ENCODE results near the gene DNAJC4. TPM values are rescaled to one million over a fixed set of nuclear protein-coding genes. Genes with fewer than 3 reads are reported as not detected.

Gene DNAJC4
- polyA plus RNA-seq, 1 donor (not counting 4 experiments of a cell fraction or from before 2014, with no cell fraction given) = 12.2 TPM

DNA sequence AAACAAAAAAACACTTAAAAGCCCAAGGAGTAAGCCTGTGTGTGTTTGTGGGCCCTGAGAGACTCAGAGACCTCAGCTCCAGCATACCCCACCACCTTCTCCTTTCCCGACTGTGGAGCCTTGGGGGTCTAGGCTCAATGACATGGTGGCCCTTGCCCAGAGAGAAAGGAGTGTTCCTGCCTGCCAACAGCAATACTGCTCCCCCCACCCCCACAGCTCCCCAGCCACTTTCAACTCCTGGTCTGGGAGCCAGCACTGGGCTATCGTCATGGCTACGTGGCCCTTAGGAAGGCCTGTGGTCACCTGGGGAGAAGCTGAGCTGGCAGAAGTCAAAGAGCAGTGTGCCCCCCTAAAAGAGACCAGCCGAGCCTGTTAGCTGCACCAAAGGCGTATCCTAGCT is 13.8 kb downstream of the DNAJC4 start:
- FAIRE-seq (no peak), DNase-seq (ENCODE audit: low read depth, low spot score) (no peak)
- no peaks in the 10 kb centered on the region for H3K9me3 ChIP-seq (ENCODE audit: control insufficient read depth, low read depth, low read length)
- no peak overlapping the region for H3K27ac ChIP-seq (ENCODE audit: control insufficient read depth, insufficient read depth, low read length)
- H3K4me3 ChIP-seq (ENCODE audit: control insufficient read depth in 2 of 3, extremely low read depth in 1 of 3, insufficient read depth in 2 of 3, low read depth in 1 of 3, low read length in 3 of 3) = peak overlapping the region in 1 of 3 experiments; percentile 20
- no peaks in the 10 kb centered on the region for H4K20me1 ChIP-seq (ENCODE audit: control insufficient read depth, extremely low read depth, insufficient read depth, low read length)
- TF ChIP-seq, protein P1, sequence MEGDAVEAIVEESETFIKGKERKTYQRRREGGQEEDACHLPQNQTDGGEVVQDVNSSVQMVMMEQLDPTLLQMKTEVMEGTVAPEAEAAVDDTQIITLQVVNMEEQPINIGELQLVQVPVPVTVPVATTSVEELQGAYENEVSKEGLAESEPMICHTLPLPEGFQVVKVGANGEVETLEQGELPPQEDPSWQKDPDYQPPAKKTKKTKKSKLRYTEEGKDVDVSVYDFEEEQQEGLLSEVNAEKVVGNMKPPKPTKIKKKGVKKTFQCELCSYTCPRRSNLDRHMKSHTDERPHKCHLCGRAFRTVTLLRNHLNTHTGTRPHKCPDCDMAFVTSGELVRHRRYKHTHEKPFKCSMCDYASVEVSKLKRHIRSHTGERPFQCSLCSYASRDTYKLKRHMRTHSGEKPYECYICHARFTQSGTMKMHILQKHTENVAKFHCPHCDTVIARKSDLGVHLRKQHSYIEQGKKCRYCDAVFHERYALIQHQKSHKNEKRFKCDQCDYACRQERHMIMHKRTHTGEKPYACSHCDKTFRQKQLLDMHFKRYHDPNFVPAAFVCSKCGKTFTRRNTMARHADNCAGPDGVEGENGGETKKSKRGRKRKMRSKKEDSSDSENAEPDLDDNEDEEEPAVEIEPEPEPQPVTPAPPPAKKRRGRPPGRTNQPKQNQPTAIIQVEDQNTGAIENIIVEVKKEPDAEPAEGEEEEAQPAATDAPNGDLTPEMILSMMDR (optimal IDR thresholded peaks at IDR 0.05 in 1 of 3, IDR thresholded peaks at IDR 0.05 in 1 of 3, conservative IDR thresholded peaks at IDR 0.05 in 1 of 3; ENCODE audit: extremely low read depth in 1 of 3, insufficient read depth in 2 of 3, low read length in 3 of 3) = no peak
- no peak for TF ChIP-seq EZH2 (IDR thresholded peaks at IDR 0.05; ENCODE audit: low read length)
- H3K36me3 ChIP-seq (ENCODE audit: control insufficient read depth in 2 of 2, extremely low read depth in 1 of 2, insufficient read depth in 2 of 2, low read length in 2 of 2) = peaks cover 6 to 15% of the 10 kb centered on the region in 2 experiments
- H3K9ac ChIP-seq (ENCODE audit: control insufficient read depth, extremely low read depth, insufficient read depth, low read length) = no peak overlapping the region
- H3K27me3 ChIP-seq (ENCODE audit: control insufficient read depth, extremely low read depth, insufficient read depth, low read length) = no peaks in the 10 kb centered on the region
- H3K79me2 ChIP-seq (ENCODE audit: control insufficient read depth, insufficient read depth, low read length) = peaks cover 26% of the 10 kb centered on the region
- dilution Hi-C loops (cut with MboI; ENCODE audit: extremely low pct_ligation_motif_present, low sequenced_read_pairs) = no loop called here
- peak overlapping the region; percentile 32 for H3K4me2 ChIP-seq (ENCODE audit: control insufficient read depth, extremely low read depth, insufficient read depth, low read depth, low read length)
- H2AFZ ChIP-seq (ENCODE audit: control insufficient read depth, low read length) = no peak overlapping the region
- H3K9me1 ChIP-seq (ENCODE audit: control insufficient read depth, extremely low read depth, insufficient read depth, low read length) = no peaks in the 10 kb centered on the region
- peaks cover 40% of the 10 kb centered on the region for H3K4me1 ChIP-seq (ENCODE audit: control insufficient read depth, extremely low read depth, insufficient read depth, low read length)

DNA sequence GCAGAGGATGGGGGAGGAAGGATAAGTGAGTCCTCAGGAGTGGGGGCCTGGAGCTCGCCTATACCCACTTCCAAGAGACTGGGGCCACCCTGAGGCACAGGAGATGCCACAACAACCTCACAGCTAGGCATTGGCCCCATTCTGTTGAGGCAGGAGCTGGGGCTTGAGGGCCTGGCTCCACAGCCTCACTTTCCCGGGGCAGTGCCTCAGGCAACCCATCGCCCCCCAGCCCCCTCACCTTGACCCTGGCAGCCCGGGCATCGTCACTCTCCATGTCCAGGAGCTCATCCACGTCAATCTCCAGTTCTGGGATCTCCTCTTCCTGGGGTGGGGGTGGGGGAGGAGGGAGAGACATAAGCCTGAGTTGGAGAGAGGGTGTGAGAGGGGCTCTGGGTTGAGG is 14.6 kb downstream of the DNAJC4 start:
- Histone ChIP-seq H3K27me3 (ENCODE audit: control insufficient read depth, extremely low read depth, insufficient read depth, low read length) (no peaks in the 10 kb centered on the region), H2AFZ (ENCODE audit: control insufficient read depth, low read length) (no peak overlapping the region), H3K9ac (ENCODE audit: control insufficient read depth, extremely low read depth, insufficient read depth, low read length) (peak overlapping the region; percentile 95), H4K20me1 (ENCODE audit: control insufficient read depth, extremely low read depth, insufficient read depth, low read length) (no peaks in the 10 kb centered on the region), H3K36me3 (ENCODE audit: control insufficient read depth in 2 of 2, extremely low read depth in 1 of 2, insufficient read depth in 2 of 2, low read length in 2 of 2) (peaks cover 6 to 14% of the 10 kb centered on the region in 2 experiments), H3K79me2 (ENCODE audit: control insufficient read depth, insufficient read depth, low read length) (peaks cover 26% of the 10 kb centered on the region), H3K4me1 (ENCODE audit: control insufficient read depth, extremely low read depth, insufficient read depth, low read length) (peaks cover 36% of the 10 kb centered on the region), H3K9me1 (ENCODE audit: control insufficient read depth, extremely low read depth, insufficient read depth, low read length) (no peaks in the 10 kb centered on the region), H3K4me2 (ENCODE audit: control insufficient read depth, extremely low read depth, insufficient read depth, low read depth, low read length) (peak overlapping the region; percentile 85), H3K9me3 (ENCODE audit: control insufficient read depth, low read depth, low read length) (no peaks in the 10 kb centered on the region), H3K4me3 (ENCODE audit: control insufficient read depth in 2 of 3, extremely low read depth in 1 of 3, insufficient read depth in 2 of 3, low read depth in 1 of 3, low read length in 3 of 3) (peak overlapping the region; percentile 73 to 88 (median 86)), H3K27ac (ENCODE audit: control insufficient read depth, insufficient read depth, low read length) (peak overlapping the region; percentile 88)
- DNase-seq (ENCODE audit: low read depth, low spot score) = no peak
- dilution Hi-C loops (cut with MboI; ENCODE audit: extremely low pct_ligation_motif_present, low sequenced_read_pairs) = no loop called here
- no peak for FAIRE-seq
- TF ChIP-seq, protein P1 (optimal IDR thresholded peaks at IDR 0.05 in 1 of 3, IDR thresholded peaks at IDR 0.05 in 1 of 3, conservative IDR thresholded peaks at IDR 0.05 in 1 of 3; ENCODE audit: extremely low read depth in 1 of 3, insufficient read depth in 2 of 3, low read length in 3 of 3) = no peak
- TF ChIP-seq EZH2 (IDR thresholded peaks at IDR 0.05; ENCODE audit: low read length) = no peak
